Measurements from ENCODE around the gene COLEC12. TPM values are rescaled to one million over a fixed set of nuclear protein-coding genes. Genes with fewer than 3 reads are reported as not detected.

The COLEC12 gene
- total RNA-seq, 1 experiment from 2014 or later, result not detected

- no peak overlapping the region for H2AFZ ChIP-seq (ENCODE audit: low read depth, low read length, poor library complexity, severe bottlenecking)
- H3K4me3 ChIP-seq (replicated peaks in 1 of 2; ENCODE audit: low read depth in 1 of 2, low read length in 2 of 2), result no peak overlapping the region
- no peak for TF ChIP-seq CEBPB (IDR thresholded peaks at IDR 0.05; ENCODE audit: low read depth)
- no peak for TF ChIP-seq ZNF274 (IDR thresholded peaks at IDR 0.05; ENCODE audit: low read depth, low read length)
- TF ChIP-seq CTCF (IDR thresholded peaks at IDR 0.05 in 2 of 3, conservative IDR thresholded peaks at IDR 0.05 in 1 of 3; ENCODE audit: borderline replicate concordance in 1 of 3, insufficient read depth in 1 of 3, low read depth in 2 of 3, low read length in 2 of 3), result no peak
- no peak for TF ChIP-seq SRF (IDR thresholded peaks at IDR 0.05; ENCODE audit: low read depth)
- TF ChIP-seq TCF7L2 (IDR thresholded peaks at IDR 0.05; ENCODE audit: borderline replicate concordance, extremely low read depth, insufficient read depth, insufficient read length), result no peak
- TF ChIP-seq, protein P1, sequence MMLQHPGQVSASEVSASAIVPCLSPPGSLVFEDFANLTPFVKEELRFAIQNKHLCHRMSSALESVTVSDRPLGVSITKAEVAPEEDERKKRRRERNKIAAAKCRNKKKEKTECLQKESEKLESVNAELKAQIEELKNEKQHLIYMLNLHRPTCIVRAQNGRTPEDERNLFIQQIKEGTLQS (IDR thresholded peaks at IDR 0.05), result no peak
- no peak for TF ChIP-seq REST (IDR thresholded peaks at IDR 0.05; ENCODE audit: low read depth)
- no peak for TF ChIP-seq ZFX (IDR thresholded peaks at IDR 0.05)
- no peak for TF ChIP-seq SP1 (IDR thresholded peaks at IDR 0.05; ENCODE audit: low read depth)
- no peak for TF ChIP-seq EZH2phosphoT487 (IDR thresholded peaks at IDR 0.05; ENCODE audit: borderline replicate concordance)
- TF ChIP-seq POLR2AphosphoS5 (IDR thresholded peaks at IDR 0.05; ENCODE audit: low read depth, low read length), result no peak
- no peak for TF ChIP-seq FOSL1 (IDR thresholded peaks at IDR 0.05; ENCODE audit: low read depth)
- no peak for TF ChIP-seq SIN3A (IDR thresholded peaks at IDR 0.05; ENCODE audit: low read depth)
- no peak for TF ChIP-seq POLR2A (IDR thresholded peaks at IDR 0.05; ENCODE audit: borderline replicate concordance, extremely low read depth, insufficient read depth, insufficient read length)
- TF ChIP-seq EGR1 (IDR thresholded peaks at IDR 0.05; ENCODE audit: low read depth), result no peak
- TF ChIP-seq JUND (IDR thresholded peaks at IDR 0.05), result no peak
- TF ChIP-seq, protein P2, sequence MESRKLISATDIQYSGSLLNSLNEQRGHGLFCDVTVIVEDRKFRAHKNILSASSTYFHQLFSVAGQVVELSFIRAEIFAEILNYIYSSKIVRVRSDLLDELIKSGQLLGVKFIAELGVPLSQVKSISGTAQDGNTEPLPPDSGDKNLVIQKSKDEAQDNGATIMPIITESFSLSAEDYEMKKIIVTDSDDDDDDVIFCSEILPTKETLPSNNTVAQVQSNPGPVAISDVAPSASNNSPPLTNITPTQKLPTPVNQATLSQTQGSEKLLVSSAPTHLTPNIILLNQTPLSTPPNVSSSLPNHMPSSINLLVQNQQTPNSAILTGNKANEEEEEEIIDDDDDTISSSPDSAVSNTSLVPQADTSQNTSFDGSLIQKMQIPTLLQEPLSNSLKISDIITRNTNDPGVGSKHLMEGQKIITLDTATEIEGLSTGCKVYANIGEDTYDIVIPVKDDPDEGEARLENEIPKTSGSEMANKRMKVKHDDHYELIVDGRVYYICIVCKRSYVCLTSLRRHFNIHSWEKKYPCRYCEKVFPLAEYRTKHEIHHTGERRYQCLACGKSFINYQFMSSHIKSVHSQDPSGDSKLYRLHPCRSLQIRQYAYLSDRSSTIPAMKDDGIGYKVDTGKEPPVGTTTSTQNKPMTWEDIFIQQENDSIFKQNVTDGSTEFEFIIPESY (IDR thresholded peaks at IDR 0.05; ENCODE audit: extremely low read depth, insufficient replicate concordance, low read length), result no peak
- ATAC-seq (no peak), DNase-seq (ENCODE audit: low read depth, low spot score) (no peak)
- H3K9me3 ChIP-seq (ENCODE audit: control insufficient read depth in 1 of 2, insufficient read depth in 1 of 2, low read depth in 1 of 2, low read length in 2 of 2), result no peaks in the 10 kb centered on the region
- CTCF ChIA-PET, result no interaction called here
- no peaks in the 10 kb centered on the region for H4K20me1 ChIP-seq (ENCODE audit: insufficient read depth)
- BruUV-seq (replicated peaks), result no TSS peak
- no peak overlapping the region for H3K9ac ChIP-seq (ENCODE audit: low read length)
- 0 out of 2 replicates have a peak, but pooled peaks cover 5% of the 10 kb centered on the region for H3K27me3 ChIP-seq (ENCODE audit: insufficient read depth, low read length)
- no peaks in the 10 kb centered on the region for H3K9me2 ChIP-seq (ENCODE audit: insufficient read depth)
- intact Hi-C loops (cut with micrococcal nuclease), result no loop called here
- no peak overlapping the region for H3K27ac ChIP-seq (ENCODE audit: low read depth, low read length)
- H3K4me2 ChIP-seq (ENCODE audit: low read length), result no peak overlapping the region
- no peaks in the 10 kb centered on the region for H3K4me1 ChIP-seq (ENCODE audit: control insufficient read depth in 1 of 2, insufficient read depth in 2 of 2, low read length in 2 of 2)
- RAD21 ChIA-PET (ENCODE audit: low non-redundant PET in 1 of 2, low total read pairs in 2 of 2, uncharacterized antibody in 2 of 2, unreplicated experiment in 2 of 2), result no interaction called here
- no peaks in the 10 kb centered on the region for H3K36me3 ChIP-seq (ENCODE audit: control insufficient read depth in 1 of 2, insufficient read depth in 2 of 2, low read length in 2 of 2)
- POLR2A ChIA-PET, result no interaction called here
- H3K79me2 ChIP-seq (ENCODE audit: insufficient read depth, low read length), result no peaks in the 10 kb centered on the region
Observed at GRCh38 chr18:334575-335132, 165.8 kb downstream of the COLEC12 start.

Measured in HCT116 (cell line).